Transverse colon (tissue), 3 donors: ENCODE results near the gene PRKCA.
"Not testable (repeated sequence)": the region's sequence is repeated elsewhere in the genome, so short reads cannot be mapped to it uniquely, and the experiment has no call there.

Experiments
- EP300 ChIP-seq: sonication (generic); formaldehyde crosslinking; IDR thresholded peaks from one replicate; pipeline ENCODE4 v1.6.1; 2017; ENCODE audit warnings: antibody characterized with exemption, low read depth
- POLR2A ChIP-seq: fragments of 450-650 bp; IDR thresholded peaks from one replicate; pipeline ENCODE4 v1.6.1; 2016; ENCODE audit warnings: antibody characterized with exemption, mild to moderate bottlenecking, moderate library complexity
- TF ChIP-seq, protein P1 (sequence below), 5 experiments: fragments of 200-600 bp in 3 of 5; fragments of 450-650 bp in 2 of 5; sonication (generic) in 3 of 5; IDR thresholded peaks; 1 replicate in 2 of 5; 2 replicates in 3 of 5; pipeline ENCODE4 v1.5.1; 2016 to 2017; ENCODE audit warnings: antibody characterized with exemption in 5 of 5, inconsistent platforms in 3 of 5, mild to moderate bottlenecking in 2 of 5, moderate library complexity in 1 of 5

DNA sequence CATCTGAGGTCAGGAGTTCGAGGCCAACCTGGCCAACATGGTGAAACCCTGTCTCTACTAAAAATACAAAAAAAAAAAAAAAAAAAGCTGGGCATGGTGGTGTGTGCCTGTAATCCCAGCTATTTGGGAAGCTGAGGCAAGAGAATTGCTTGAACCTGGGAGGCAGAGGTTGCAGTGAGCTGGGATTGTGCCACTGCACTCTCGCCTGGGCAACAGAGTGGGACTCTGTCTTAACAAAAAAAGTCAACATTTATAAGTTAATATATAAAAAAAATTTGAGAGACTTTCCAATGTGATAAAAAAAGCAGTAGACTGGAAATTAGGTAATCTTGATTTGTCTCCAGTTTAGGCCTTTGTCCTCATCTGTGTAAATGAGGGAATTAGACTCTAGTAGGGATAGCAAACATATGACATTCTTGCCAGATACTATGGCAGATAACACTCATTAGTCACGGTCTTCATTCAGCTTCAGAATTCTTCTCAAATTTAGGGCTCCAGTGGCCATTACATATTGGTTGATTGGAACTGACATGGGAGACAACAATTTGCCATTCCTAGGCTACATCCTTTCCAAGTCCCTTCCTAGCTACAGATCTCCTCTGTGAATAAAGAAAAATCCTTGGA, 22.1 kb downstream of the PRKCA start:
- TF ChIP-seq, protein P1, sequence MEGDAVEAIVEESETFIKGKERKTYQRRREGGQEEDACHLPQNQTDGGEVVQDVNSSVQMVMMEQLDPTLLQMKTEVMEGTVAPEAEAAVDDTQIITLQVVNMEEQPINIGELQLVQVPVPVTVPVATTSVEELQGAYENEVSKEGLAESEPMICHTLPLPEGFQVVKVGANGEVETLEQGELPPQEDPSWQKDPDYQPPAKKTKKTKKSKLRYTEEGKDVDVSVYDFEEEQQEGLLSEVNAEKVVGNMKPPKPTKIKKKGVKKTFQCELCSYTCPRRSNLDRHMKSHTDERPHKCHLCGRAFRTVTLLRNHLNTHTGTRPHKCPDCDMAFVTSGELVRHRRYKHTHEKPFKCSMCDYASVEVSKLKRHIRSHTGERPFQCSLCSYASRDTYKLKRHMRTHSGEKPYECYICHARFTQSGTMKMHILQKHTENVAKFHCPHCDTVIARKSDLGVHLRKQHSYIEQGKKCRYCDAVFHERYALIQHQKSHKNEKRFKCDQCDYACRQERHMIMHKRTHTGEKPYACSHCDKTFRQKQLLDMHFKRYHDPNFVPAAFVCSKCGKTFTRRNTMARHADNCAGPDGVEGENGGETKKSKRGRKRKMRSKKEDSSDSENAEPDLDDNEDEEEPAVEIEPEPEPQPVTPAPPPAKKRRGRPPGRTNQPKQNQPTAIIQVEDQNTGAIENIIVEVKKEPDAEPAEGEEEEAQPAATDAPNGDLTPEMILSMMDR (IDR thresholded peaks at IDR 0.05) = not testable (repeated sequence)
- not testable (repeated sequence) for TF ChIP-seq EP300, POLR2A
